Stimulated activated CD8-positive, alpha-beta memory T cell treated with anti-CD3 and anti-CD28 coated beads, Interleukin-4, amount 100 ng/mL, for 48 hours (primary cell): ENCODE results near the gene GSDME.

Experiments used
- DNase-seq: peaks from one replicate; pipeline ENCODE4 v3.0.0-alpha.2; 2020

GSDME gene

GRCh38 chr7:24718977-24719491 lies 38.2 kb downstream of the GSDME start:
- DNase-seq: no peak

- DNase-seq: no peak
Measured at GRCh38 chr7:24718431-24718831, 38.8 kb downstream of the GSDME start.

- DNase-seq: no peak
Measured at GRCh38 chr7:24717694-24718320, 39.5 kb downstream of the GSDME start.

GRCh38 chr7:24717247-24717622 lies 40.0 kb downstream of the GSDME start:
- DNase-seq: no peak

GRCh38 chr7:24716480-24717246 lies 40.6 kb downstream of the GSDME start:
- DNase-seq: no peak

GRCh38 chr7:24715661-24716479 lies 41.4 kb downstream of the GSDME start:
- no peak for DNase-seq

DNA sequence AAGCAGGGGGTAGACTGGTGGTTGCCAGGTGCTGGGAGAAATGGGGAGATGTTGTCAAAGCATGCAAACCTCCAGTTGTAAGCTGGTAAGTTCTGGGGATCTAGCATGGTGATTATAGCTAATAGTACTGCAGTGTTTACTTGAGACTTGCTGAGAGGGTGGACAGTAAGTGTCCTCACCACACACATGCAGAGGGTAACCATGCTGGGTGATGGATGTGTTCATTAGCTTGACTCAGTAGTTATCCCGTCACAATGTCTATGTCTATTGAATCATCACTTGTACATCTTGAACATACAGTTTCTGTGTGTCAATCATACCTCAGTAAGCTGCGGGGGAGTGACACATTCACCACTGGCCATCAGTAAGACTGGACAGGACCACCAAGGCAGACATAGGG lies 42.1 kb downstream of the GSDME start:
- no peak for DNase-seq

DNA sequence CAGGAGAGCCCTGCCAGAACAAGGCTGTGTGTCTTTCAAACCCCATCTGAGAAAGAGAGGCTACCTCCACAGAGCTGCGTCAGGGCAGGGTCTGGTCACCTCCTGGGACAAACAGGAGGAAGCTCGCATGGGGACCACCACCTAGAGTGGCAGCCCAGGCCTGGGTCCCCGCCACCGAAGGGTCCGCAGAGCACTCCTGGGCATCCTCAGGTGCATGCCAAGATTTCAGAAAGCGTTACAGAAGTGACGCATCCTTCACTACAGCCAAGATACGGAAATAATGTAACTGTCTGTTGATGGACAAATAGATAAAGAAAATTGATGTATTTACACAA lies 42.6 kb downstream of the GSDME start:
- no peak for DNase-seq

DNA sequence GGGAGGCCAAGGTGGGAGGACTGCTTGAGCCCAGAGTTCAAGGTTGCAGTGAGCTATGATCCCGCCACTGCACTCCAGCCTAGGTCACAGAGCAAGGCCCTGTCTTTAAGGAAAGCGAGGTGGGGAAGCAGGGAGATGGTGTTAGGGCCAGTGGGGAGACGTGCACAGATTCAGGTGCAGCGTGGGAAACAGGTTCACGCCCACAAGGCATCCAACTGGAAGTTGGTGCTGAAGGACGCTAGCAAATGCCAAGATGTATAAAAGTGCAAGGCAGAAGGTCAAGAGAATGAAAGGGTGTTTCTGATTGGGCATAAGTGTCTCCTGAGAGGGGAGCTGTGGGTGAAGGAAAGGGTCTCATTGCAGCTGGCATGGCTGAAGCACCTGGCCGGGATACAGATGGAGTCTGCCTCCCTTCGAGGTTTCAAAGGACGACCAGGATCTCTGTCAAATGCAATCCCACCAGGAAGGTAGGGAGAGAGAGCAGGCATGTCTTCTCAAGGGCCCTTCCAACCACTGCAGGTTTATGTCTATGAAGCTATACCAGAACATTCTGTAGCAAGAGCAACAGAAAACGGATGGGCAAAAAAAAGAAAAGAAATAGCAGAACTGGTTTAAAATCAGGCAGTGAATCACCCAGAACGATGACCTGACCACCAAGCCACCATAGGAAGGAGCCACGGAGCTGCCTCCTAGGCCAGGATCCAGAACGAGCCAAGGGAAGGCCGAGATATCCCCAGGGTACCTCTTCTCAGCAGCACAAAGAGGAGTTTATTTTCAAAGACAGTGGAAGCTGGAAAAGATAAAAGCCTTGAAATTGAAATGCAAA lies 43.2 kb downstream of the GSDME start:
- DNase-seq: no peak

- no peak for DNase-seq
Measured at GRCh38 chr7:24713039-24713793, 44.0 kb downstream of the GSDME start.

DNA sequence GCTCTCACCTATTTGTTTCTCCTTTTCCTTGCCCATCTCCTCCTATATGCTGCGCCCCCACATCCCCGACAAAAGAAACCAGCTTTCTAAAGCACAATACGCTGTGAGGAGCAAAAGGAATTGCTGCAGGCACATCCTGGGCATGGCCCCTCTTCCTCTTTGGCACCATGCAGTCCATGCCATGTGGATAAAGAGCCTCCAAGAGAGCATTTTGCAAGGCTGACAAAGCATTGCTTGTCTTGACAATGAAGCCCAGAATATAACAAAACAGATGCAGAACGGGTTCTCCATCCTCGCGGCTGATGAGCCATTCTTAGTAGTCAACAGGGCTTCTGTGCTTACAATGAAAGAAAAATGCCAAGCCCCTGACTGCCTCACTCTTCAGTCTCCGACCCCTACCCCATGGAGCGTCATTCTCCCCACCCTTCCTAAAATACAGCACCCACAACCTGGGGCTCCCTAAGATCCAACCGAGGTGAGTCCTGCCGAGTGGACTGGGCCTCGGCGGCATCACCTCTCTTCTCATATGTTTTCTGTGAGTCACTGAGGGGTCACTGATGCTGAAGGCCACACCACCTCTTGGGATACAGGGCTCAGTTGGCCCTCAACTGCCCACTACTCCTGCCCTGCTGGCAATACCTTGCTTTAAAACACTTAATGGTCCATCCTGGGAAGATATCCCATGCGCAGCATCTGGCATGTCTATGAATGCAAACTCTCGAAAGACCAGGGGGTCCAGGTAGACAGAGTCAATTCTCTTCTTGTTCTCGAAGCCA lies 47.5 kb downstream of the GSDME start:
- DNase-seq: no peak

GRCh38 chr7:24709051-24709450 lies 48.2 kb downstream of the GSDME start:
- DNase-seq: no peak

GRCh38 chr7:24707988-24708615 lies 49.2 kb downstream of the GSDME start:
- no peak for DNase-seq

- DNase-seq: no peak
Measured at GRCh38 chr7:24706211-24707170, 50.8 kb downstream of the GSDME start.

DNA sequence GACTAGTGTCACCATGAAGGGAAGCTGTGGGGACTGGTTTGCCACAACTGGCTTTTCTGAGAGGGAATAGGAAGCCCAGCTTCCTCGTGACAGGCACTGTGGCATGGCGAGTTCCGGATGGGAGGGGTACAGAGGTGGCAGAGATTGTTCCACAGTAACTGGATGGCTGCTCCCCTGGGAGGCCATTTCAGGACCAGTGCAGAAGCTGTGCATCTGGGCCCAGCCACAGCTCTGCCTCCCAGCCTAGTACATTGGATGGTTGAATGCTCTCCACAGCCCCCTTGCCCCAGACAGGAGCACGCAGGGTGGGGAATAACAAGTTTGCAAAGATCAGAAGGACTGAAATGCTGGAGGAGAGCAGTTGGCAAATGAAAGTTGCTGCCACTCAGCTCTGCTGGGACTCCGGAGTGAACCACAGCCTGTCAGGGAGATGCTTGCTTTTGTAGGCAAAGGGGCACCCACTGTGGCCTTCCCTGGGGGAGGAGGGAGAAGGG lies 51.8 kb downstream of the GSDME start:
- no peak for DNase-seq

DNA sequence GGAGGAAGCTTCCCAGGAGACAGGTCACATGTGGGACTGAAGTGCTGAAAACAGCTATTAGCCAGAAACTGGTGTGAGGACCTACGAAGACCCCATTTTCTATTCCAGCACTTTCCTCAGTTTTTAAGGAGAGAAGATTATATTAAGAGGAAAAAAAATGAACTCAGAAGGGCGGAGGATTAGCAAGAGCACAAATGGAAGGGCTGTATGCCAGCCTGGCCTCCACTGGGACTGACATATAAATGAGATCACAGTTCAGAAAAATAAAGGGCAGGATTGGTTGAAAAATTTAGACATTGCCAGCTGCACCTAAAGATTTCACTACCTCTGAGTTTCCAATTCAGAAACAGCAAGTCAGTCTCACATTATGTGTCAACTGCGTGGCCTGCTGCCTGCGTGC lies 53.0 kb downstream of the GSDME start:
- DNase-seq: no peak

DNA sequence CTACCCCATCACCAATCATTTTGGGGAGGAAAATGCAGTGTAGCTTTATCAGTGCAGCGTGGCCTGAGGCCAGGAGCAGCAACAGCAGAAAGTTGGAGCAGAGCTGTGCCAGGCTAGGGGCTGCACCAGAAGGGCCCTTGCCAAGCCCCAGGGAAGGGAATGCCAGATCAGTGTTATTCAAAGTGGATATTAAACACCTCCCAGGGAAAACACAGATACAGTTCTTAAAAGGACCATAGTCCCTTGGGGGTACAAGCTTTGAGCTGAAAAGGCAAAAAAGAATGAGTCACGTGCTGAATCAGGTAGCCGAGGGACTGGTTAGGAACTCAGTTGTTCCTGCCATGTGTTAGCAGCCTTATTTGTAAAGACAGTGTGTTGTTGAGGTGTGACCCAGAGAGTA lies 54.0 kb downstream of the GSDME start:
- no peak for DNase-seq

GRCh38 chr7:24702755-24703154 lies 54.5 kb downstream of the GSDME start:
- DNase-seq: no peak
